ENCODE data around the gene CHCHD6. TPM values are rescaled to one million over a fixed set of nuclear protein-coding genes. Genes with fewer than 3 reads are reported as not detected.

CHCHD6 gene
- total RNA-seq, 2 donors from 2014 or later = 23.6 to 34.4 TPM

GRCh38 chr3:126944089-126944965 lies 240.3 kb downstream of the CHCHD6 start:
- Histone ChIP-seq H3K9me3 (ENCODE audit: control insufficient read depth, low read length) (no peaks in the 10 kb centered on the region), H3K9ac (ENCODE audit: extremely low read depth, low read length, poor library complexity, severe bottlenecking) (no peak overlapping the region), H3K27me3 (ENCODE audit: control insufficient read depth, insufficient read depth, low read length, poor library complexity, severe bottlenecking) (no peaks in the 10 kb centered on the region), H3K4me3 (ENCODE audit: low read length) (no peak overlapping the region), H3K27ac (ENCODE audit: low read depth, low read length) (no peak overlapping the region), H3K36me3 (ENCODE audit: control insufficient read depth, insufficient read depth, low read length) (no peaks in the 10 kb centered on the region), H3K4me1 (ENCODE audit: control insufficient read depth, insufficient read depth, low read length) (no peaks in the 10 kb centered on the region)
- no peaks in the 10 kb centered on the region for H3K27me3 Mint-ChIP-seq (ENCODE audit: insufficient read depth)
- TF ChIP-seq, protein P1, sequence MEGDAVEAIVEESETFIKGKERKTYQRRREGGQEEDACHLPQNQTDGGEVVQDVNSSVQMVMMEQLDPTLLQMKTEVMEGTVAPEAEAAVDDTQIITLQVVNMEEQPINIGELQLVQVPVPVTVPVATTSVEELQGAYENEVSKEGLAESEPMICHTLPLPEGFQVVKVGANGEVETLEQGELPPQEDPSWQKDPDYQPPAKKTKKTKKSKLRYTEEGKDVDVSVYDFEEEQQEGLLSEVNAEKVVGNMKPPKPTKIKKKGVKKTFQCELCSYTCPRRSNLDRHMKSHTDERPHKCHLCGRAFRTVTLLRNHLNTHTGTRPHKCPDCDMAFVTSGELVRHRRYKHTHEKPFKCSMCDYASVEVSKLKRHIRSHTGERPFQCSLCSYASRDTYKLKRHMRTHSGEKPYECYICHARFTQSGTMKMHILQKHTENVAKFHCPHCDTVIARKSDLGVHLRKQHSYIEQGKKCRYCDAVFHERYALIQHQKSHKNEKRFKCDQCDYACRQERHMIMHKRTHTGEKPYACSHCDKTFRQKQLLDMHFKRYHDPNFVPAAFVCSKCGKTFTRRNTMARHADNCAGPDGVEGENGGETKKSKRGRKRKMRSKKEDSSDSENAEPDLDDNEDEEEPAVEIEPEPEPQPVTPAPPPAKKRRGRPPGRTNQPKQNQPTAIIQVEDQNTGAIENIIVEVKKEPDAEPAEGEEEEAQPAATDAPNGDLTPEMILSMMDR (conservative IDR thresholded peaks at IDR 0.05) = no peak
- 94% methylated on average over 7 to 12 of the region's 12 CpGs for WGBS, 2 experiments (ENCODE audit: insufficient coverage in 1 of 2, insufficient read length in 1 of 2)
- peaks cover 2% of the 10 kb centered on the region for H3K4me1 Mint-ChIP-seq
- H3K9me3 Mint-ChIP-seq = no peaks in the 10 kb centered on the region
- H3K27ac Mint-ChIP-seq = peak overlapping the region; percentile 50
- no peak for DNase-seq
- peaks cover 3% of the 10 kb centered on the region for H3K36me3 Mint-ChIP-seq (ENCODE audit: low read depth)
- H3K4me3 Mint-ChIP-seq = no peak overlapping the region

DNA sequence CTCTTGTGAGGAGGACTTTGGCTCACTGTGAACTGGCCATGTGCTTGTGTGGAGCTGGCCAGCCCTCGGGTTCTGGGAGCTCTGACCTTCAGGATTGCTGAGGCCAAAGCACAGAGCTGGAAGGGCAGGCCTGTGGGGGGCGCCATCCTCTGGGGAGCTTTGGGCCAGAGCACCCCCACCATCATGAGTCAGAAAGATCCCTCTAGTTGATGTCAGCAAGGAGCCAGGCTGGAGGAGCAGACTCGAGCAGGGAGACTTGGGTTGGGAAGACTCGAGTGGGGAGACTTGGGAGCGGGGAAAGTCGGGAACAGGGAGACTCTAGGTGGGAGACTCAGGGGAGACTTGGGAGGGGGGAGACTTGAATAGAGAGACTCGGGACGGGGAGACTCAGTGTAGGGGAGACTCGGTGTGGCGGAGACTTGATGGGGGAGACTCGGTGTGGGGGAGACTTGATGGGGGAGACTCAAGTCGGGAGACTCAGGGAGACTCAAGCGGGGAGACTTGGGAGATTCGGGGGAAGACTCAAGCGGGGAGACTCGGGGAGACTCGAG lies 241.2 kb downstream of the CHCHD6 start:
- 85 to 87% methylated on average over 15 to 17 of the region's 17 CpGs for WGBS, 2 experiments (ENCODE audit: insufficient coverage in 1 of 2, insufficient read length in 1 of 2)

GRCh38 chr3:126945891-126946290 lies 241.9 kb downstream of the CHCHD6 start:
- no peaks in the 10 kb centered on the region for H3K36me3 ChIP-seq (ENCODE audit: control insufficient read depth, insufficient read depth, low read length)
- Mint-ChIP-seq H3K4me1 (no peaks in the 10 kb centered on the region), H3K4me3 (no peak overlapping the region), H3K36me3 (ENCODE audit: low read depth) (peaks cover 3% of the 10 kb centered on the region), H3K27ac (no peak overlapping the region), H3K9me3 (no peaks in the 10 kb centered on the region), H3K27me3 (ENCODE audit: insufficient read depth) (no peaks in the 10 kb centered on the region)
- no peaks in the 10 kb centered on the region for H3K9me3 ChIP-seq (ENCODE audit: control insufficient read depth, low read length)
- no peak for DNase-seq
- H3K4me1 ChIP-seq (ENCODE audit: control insufficient read depth, insufficient read depth, low read length) = no peaks in the 10 kb centered on the region
- H3K9ac ChIP-seq (ENCODE audit: extremely low read depth, low read length, poor library complexity, severe bottlenecking) = no peak overlapping the region
- H3K4me3 ChIP-seq (ENCODE audit: low read length) = no peak overlapping the region
- H3K27me3 ChIP-seq (ENCODE audit: control insufficient read depth, insufficient read depth, low read length, poor library complexity, severe bottlenecking) = no peaks in the 10 kb centered on the region
- peak overlapping the region; percentile 70 for H3K27ac ChIP-seq (ENCODE audit: low read depth, low read length)
- TF ChIP-seq, protein P1 (conservative IDR thresholded peaks at IDR 0.05) = no peak
- 92 to 98% methylated on average over 9 of the region's 9 CpGs for WGBS, 2 experiments (ENCODE audit: insufficient coverage in 1 of 2, insufficient read length in 1 of 2)

More for the DNA sequence above, 241.2 kb downstream of the CHCHD6 start:
- peak; percentile 76 for DNase-seq
- TF ChIP-seq, protein P1 (conservative IDR thresholded peaks at IDR 0.05) = peak; percentile 54
- H3K27me3 Mint-ChIP-seq (ENCODE audit: insufficient read depth) = no peaks in the 10 kb centered on the region
- Histone ChIP-seq H3K4me1 (ENCODE audit: control insufficient read depth, insufficient read depth, low read length) (no peaks in the 10 kb centered on the region), H3K27ac (ENCODE audit: low read depth, low read length) (no peak overlapping the region), H3K9ac (ENCODE audit: extremely low read depth, low read length, poor library complexity, severe bottlenecking) (no peak overlapping the region), H3K36me3 (ENCODE audit: control insufficient read depth, insufficient read depth, low read length) (no peaks in the 10 kb centered on the region), H3K27me3 (ENCODE audit: control insufficient read depth, insufficient read depth, low read length, poor library complexity, severe bottlenecking) (no peaks in the 10 kb centered on the region), H3K9me3 (ENCODE audit: control insufficient read depth, low read length) (no peaks in the 10 kb centered on the region), H3K4me3 (ENCODE audit: low read length) (no peak overlapping the region)
- H3K36me3 Mint-ChIP-seq (ENCODE audit: low read depth) = peaks cover 3% of the 10 kb centered on the region
- peak overlapping the region; percentile 50 for H3K27ac Mint-ChIP-seq
- no peaks in the 10 kb centered on the region for H3K9me3 Mint-ChIP-seq
- no peaks in the 10 kb centered on the region for H3K4me1 Mint-ChIP-seq
- no peak overlapping the region for H3K4me3 Mint-ChIP-seq
